ENCODE results near the gene LFNG. TPM values are rescaled to one million over a fixed set of nuclear protein-coding genes. Genes with fewer than 3 reads are reported as not detected.
A peak's percentile ranks its signal among the peaks of the same experiment; 100 is the strongest.
"Not testable (repeated sequence)": the region's sequence is repeated elsewhere in the genome, so short reads cannot be mapped to it uniquely, and the experiment has no call there.

LFNG gene
- total RNA-seq, 1 experiment from 2014 or later = 20.0 TPM

DNA sequence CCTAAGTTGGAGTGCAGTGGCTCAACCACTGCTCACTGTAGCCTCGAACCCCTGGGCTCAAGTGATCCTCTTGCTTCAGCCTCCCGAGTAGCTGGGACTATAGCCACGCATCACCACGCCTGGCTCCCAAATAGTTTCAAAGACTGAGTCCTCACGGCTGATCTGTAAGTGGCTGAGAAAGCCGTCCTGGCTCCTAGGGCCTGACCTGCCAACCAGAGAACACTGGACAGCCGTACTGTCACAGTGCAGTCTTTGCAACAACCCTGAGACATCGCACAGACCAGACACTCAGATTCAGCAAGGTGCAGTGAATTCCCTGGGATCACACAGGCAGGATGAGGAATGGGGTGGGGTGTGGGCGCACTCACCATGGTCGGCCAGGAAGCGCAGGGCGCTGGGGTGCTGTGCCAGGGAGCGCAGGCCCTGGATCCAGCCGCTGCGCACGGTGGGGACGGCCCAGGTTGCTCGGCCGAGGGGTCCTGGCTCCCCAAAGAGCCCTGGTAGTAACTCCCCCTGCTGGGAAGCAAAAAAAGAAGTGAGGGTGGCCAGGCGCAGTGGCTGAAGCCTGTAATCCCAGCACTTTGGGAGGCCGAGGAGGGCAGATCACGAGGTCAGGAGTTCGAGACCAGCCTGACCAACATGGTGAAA, 25.1 kb downstream of the LFNG start:
- DNase-seq = peak; percentile 64
- H3K4me3 ChIP-seq (ENCODE audit: insufficient read depth, low read depth, low read length) = no peak overlapping the region
- peaks cover 18% of the 10 kb centered on the region for H3K36me3 ChIP-seq (replicated peaks; ENCODE audit: control insufficient read depth, insufficient read depth, low read length)
- H3K27me3 ChIP-seq (ENCODE audit: control insufficient read depth, insufficient read depth, low read length) = no peaks in the 10 kb centered on the region

GRCh38 chr7:2545746-2546425, 26.3 kb downstream of the LFNG start:
- Histone ChIP-seq H3K36me3 (replicated peaks; ENCODE audit: control insufficient read depth, insufficient read depth, low read length) (peaks cover 19% of the 10 kb centered on the region), H3K27me3 (ENCODE audit: control insufficient read depth, insufficient read depth, low read length) (no peaks in the 10 kb centered on the region), H3K4me3 (ENCODE audit: insufficient read depth, low read depth, low read length) (no peak overlapping the region)
- DNase-seq = peak; percentile 32

GRCh38 chr7:2546776-2547586, 27.4 kb downstream of the LFNG start:
- H3K27me3 ChIP-seq (ENCODE audit: control insufficient read depth, insufficient read depth, low read length) = no peaks in the 10 kb centered on the region
- peak; percentile 43 for DNase-seq
- H3K4me3 ChIP-seq (ENCODE audit: insufficient read depth, low read depth, low read length) = no peak overlapping the region
- H3K36me3 ChIP-seq (replicated peaks; ENCODE audit: control insufficient read depth, insufficient read depth, low read length) = peaks cover 19% of the 10 kb centered on the region

DNA sequence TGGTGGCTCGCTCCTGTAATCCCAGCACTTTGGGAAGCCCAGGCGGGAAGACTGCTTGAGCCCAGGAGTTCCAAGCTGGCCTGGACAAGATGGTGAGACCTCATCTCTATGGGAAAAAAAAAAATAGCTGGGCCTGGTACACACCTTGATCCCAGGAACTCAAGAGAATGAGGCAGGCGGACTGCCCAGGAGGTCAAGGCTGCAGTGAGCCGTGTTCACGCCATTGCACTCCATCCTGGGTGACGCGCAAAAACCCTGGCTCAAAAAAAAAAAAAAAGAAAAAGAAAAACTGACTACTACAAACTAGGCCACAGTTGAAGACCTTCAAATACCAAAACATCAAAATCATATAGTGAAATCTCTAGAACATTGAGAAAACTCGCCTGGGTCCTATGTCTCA, 31.8 kb downstream of the LFNG start:
- no peak for DNase-seq
- Histone ChIP-seq H3K27me3 (ENCODE audit: control insufficient read depth, insufficient read depth, low read length) (no peaks in the 10 kb centered on the region), H3K36me3 (replicated peaks; ENCODE audit: control insufficient read depth, insufficient read depth, low read length) (peaks cover 8% of the 10 kb centered on the region), H3K4me3 (ENCODE audit: insufficient read depth, low read depth, low read length) (no peak overlapping the region)

DNA sequence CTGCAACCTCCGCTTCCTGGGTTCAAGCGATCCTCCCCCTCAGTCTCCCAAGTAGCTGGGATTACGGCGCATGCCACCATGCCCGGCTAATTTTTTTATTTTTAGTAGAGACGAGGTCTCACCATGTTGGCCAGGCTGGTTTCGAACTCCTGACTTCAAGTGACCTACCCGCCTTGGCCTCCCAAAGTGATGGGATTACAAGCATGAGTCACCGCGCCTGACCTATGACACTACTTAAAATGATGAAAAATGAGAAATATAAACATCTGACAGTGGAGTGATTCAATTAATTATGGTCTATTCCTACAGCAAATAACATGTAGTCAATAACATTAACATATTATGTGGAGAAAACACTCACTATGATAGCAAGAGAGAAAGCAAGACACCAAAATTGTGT, 33.5 kb downstream of the LFNG start:
- H3K27me3 ChIP-seq (ENCODE audit: control insufficient read depth, insufficient read depth, low read length) = no peaks in the 10 kb centered on the region
- H3K36me3 ChIP-seq (replicated peaks; ENCODE audit: control insufficient read depth, insufficient read depth, low read length) = peaks cover 4% of the 10 kb centered on the region
- DNase-seq = no peak
- no peak overlapping the region for H3K4me3 ChIP-seq (ENCODE audit: insufficient read depth, low read depth, low read length)

GRCh38 chr7:2553831-2554581, 34.4 kb downstream of the LFNG start:
- H3K4me3 ChIP-seq (ENCODE audit: insufficient read depth, low read depth, low read length) = peak overlapping the region; percentile 75
- no peak for DNase-seq

DNA sequence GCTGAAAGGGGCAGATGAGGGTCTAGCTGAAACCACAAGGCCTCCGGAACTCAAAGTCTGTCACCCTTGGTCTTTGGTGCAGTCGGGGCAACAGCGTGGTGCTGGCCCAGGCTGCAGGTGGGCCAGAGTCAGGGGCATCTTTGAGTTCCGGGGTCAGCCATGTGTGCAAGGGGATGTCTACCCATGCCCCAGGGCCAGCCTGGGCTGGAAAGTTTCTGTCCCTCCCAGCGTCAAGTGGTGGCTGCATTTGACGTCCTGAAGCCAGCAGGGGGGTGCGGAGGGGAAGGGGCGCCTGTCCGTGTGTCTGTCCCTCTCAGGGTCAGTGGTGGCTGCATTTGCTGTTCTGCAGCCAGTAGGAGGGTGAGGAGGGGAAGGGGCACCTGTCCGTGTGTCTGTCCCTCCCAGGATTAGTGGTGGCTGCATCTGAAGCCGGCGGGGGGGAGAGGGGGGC, 35.1 kb downstream of the LFNG start:
- no peak for DNase-seq
- Histone ChIP-seq H3K27me3 (ENCODE audit: control insufficient read depth, insufficient read depth, low read length) (no peaks in the 10 kb centered on the region), H3K4me3 (ENCODE audit: insufficient read depth, low read depth, low read length) (peak overlapping the region; percentile 75), H3K36me3 (replicated peaks; ENCODE audit: control insufficient read depth, insufficient read depth, low read length) (peaks cover 1% of the 10 kb centered on the region; the same call in 1 of the 2 replicates)

More at GRCh38 chr7:2553831-2554581, 34.4 kb downstream of the LFNG start:
- Histone ChIP-seq H3K27me3 (ENCODE audit: control insufficient read depth, insufficient read depth, low read length) (no peaks in the 10 kb centered on the region), H3K36me3 (replicated peaks; ENCODE audit: control insufficient read depth, insufficient read depth, low read length) (peaks cover 3% of the 10 kb centered on the region)

DNA sequence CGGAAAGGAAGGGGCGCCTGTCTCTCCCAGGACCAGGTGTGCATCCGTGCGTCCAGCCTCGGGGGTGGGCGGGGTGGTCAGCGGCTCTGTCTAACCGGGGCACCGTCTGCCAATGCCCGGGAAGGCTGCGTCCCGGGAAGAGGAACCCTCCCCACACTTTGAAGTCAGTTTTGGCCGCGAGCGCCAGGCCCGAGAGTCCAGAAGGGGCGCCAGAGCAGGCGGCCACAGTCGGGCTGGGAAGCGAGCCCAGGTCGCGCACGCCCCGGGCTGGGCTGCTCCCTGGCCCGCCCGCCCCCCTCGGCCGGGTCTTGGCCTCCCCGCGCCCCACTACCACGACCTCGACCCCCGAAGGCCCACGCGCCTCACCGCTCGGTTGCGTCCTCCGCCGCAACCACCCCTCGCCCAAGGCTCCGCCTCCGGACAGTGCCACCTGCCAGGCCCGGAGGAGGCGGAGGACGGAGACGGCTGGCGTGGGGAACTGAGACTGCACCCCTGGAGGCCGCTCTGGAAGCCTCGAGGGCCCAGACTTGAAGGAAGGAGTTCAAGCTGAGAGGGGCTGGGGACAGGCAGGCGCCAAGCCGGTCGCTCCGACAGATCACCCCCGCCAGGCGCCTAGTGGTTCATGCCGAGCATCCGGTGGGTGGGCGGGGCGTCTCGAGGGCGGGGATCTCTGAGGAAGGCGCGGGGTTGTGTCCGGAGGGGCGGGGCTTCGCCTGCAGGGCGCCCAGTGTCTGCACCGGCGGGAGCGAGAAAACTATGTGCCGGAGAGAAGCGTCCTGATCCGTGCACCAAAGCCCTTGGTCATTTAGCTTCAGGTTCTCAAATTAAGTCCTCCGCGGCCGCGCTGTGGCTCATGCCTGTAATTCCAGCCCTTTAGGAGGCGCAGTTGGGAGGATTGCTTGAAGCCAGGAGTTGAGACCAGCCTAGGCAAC, 35.8 kb downstream of the LFNG start, which contains the start of gene BRAT1:
Gene BRAT1, minus strand, starts transcription at position 404 of the 932 bp plus-strand sequence. CDS start 1,093 bp downstream, outside the sequence.
- H3K4me3 ChIP-seq (ENCODE audit: insufficient read depth, low read depth, low read length) = peak within 1 kb of the TSS; percentile 75
- H3K27me3 ChIP-seq (ENCODE audit: control insufficient read depth, insufficient read depth, low read length) = no peaks in the 10 kb centered on the region
- DNase-seq = peak; percentile 99
- no peaks in the 10 kb centered on the region; the same call in 1 of the 2 replicates for H3K36me3 ChIP-seq (replicated peaks; ENCODE audit: control insufficient read depth, insufficient read depth, low read length)

DNA sequence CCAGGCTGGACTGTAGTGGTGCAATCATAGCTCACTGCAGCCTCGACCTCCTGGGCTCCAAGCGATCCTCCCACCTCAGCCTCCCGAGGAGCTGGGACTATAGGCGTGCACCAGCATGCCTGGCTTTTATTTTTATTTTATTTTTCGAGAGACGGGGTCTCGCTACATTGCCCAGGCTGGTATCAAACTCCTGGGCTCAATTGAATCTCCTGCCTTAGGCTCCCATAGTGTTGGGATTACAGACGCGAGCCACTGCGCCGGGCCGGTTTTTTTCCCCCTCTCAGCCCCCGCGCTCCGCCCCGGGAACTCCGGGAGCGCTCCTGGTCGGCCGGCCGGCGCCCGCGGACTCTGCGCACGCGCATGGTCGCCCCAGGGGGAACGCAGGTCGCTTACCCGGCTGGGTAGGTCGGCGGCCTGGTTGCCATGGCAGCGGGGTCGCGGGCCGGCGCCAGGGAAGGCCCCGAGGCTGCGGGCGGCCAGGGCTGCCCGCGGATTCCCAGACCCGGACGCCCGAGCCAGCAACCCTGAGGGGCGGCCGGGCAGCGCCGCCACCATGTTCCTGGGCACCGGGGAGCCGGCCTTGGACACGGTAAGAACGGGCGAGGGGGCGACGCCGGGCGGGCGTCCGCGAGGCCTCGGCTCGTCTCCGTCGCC, 39.2 kb downstream of the LFNG start, which contains the start of gene IQCE:
Gene IQCE, plus strand, starts transcription at position 351 of the 654 bp plus-strand sequence. Its CDS starts 203 bp downstream, at position 554.
- no peaks in the 10 kb centered on the region for H3K36me3 ChIP-seq (replicated peaks; ENCODE audit: control insufficient read depth, insufficient read depth, low read length)
- peak within 1 kb of the TSS; percentile 63 for H3K4me3 ChIP-seq (ENCODE audit: insufficient read depth, low read depth, low read length)
- peak; percentile 99 for DNase-seq
- H3K27me3 ChIP-seq (ENCODE audit: control insufficient read depth, insufficient read depth, low read length) = no peaks in the 10 kb centered on the region

DNA sequence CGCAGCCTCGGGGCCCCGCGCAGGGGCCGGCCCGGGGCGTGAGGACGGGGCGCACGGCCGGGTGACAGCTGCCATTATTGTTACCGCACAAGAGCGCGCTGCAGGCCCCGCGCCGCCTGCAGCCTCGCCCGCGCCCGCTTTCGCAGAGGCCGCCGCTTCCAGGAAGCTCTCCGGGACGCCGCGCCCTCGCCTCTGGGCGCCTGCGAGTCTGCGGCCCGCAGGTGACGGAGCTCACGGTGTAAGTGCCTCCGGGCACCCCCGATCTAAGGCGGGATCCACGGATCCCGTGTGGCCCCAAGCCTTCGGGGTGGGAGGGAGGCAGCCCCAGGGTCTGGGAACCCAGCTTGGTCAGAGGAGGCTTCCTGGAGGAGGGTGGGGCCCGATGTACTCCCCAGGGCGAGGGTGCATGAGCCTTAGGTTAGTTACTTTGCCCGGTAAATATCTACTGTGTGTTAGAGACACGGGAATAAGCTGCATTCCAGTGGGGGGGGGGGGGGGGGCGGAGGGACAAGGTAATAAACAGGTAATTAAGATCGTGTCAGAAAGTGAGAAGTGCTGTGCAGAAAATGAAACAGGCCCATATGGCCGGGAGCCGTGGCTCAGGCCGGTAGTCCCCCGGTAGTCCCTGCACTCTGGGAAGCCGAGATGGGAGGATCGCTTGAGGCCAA, 39.8 kb downstream of the LFNG start:
- DNase-seq = no peak
- Histone ChIP-seq H3K36me3 (replicated peaks; ENCODE audit: control insufficient read depth, insufficient read depth, low read length) (no peaks in the 10 kb centered on the region), H3K4me3 (ENCODE audit: insufficient read depth, low read depth, low read length) (peak overlapping the region; percentile 63), H3K27me3 (ENCODE audit: control insufficient read depth, insufficient read depth, low read length) (no peaks in the 10 kb centered on the region)

DNA sequence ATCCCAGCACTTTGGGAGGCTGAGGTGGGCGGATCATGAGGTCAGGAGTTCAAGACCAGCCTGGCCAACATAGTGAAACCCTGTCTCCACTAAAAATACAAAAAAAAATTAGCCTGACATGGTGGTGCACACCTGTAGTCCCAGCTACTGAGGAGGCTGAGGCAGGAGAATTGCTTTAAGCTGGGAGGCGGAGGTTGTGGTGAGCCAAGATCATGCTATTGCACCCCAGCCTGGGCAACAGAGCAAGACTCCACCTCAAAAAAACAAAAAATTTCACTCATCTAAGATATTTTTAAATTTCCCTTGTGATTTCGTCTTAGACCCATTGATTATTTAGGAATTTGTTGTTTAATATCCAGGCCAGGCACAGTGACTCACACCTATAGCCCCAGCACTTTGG, 44.4 kb downstream of the LFNG start:
- H3K27me3 ChIP-seq (ENCODE audit: control insufficient read depth, insufficient read depth, low read length); H3K36me3 ChIP-seq (replicated peaks; ENCODE audit: control insufficient read depth, insufficient read depth, low read length); H3K4me3 ChIP-seq (ENCODE audit: insufficient read depth, low read depth, low read length); DNase-seq: not testable (repeated sequence)

DNA sequence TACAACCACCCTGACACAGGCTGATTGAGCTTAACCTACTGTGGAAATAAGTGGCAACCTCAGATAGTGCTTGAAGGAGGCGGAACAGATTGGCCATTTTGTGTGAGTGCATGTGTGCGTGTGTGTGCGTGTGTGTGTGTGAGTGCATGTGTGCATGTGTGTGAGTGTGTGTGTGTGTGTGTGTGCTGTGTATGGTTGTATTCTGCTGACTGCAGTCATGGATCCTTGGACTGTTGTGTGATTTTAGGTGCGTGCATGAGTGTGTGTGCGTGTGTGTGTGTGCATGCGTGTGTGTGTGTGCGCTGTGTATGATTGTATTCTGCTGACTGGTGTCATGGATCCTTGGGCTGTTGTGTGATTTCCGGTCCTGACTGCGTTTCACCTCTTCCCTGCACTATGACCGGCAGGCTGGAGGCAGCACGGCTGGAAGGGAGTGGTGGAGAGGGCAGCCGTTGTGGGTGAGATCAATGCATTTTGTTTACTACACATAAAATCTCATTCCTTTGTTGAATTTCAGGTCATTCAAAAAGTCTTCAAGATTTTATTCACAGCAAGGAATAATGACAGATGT, 45.5 kb downstream of the LFNG start:
- no peaks in the 10 kb centered on the region for H3K36me3 ChIP-seq (replicated peaks; ENCODE audit: control insufficient read depth, insufficient read depth, low read length)
- H3K27me3 ChIP-seq (ENCODE audit: control insufficient read depth, insufficient read depth, low read length) = no peaks in the 10 kb centered on the region
- H3K4me3 ChIP-seq (ENCODE audit: insufficient read depth, low read depth, low read length) = no peak overlapping the region
- DNase-seq = no peak
